Esophagus muscularis mucosa (tissue), 4 donors: Measurements from ENCODE around the gene MYOM3.

ENCODE experiments used
- EP300 ChIP-seq: sonication (generic); formaldehyde crosslinking; IDR thresholded peaks from one replicate; pipeline ENCODE4 v1.6.1; 2017; ENCODE audit warnings: antibody characterized with exemption
- POLR2A ChIP-seq: fragments of 450-650 bp; IDR thresholded peaks from one replicate; pipeline ENCODE4 v1.6.1; 2017; ENCODE audit warnings: antibody characterized with exemption, moderate library complexity, mild to moderate bottlenecking, low read depth
- POLR2AphosphoS5 ChIP-seq, 2 donors: sonication (generic); formaldehyde crosslinking; IDR thresholded peaks; one replicate each; pipeline ENCODE4 v1.6.1; 2017; ENCODE audit warnings: antibody characterized with exemption in 2 of 2
- TF ChIP-seq, protein P1 (sequence below), 3 experiments: fragments of 200-600 bp in 2 of 3; fragments of 450-650 bp in 1 of 3; sonication (generic) in 2 of 3; IDR thresholded peaks; one replicate each; pipeline ENCODE4 v1.5.1; 2017 to 2019; ENCODE audit warnings: antibody characterized with exemption in 3 of 3, mild to moderate bottlenecking in 2 of 3, moderate library complexity in 1 of 3

GRCh38 chr1:24111996-24112779, at the start of gene MYOM3:
- TF ChIP-seq, protein P1, sequence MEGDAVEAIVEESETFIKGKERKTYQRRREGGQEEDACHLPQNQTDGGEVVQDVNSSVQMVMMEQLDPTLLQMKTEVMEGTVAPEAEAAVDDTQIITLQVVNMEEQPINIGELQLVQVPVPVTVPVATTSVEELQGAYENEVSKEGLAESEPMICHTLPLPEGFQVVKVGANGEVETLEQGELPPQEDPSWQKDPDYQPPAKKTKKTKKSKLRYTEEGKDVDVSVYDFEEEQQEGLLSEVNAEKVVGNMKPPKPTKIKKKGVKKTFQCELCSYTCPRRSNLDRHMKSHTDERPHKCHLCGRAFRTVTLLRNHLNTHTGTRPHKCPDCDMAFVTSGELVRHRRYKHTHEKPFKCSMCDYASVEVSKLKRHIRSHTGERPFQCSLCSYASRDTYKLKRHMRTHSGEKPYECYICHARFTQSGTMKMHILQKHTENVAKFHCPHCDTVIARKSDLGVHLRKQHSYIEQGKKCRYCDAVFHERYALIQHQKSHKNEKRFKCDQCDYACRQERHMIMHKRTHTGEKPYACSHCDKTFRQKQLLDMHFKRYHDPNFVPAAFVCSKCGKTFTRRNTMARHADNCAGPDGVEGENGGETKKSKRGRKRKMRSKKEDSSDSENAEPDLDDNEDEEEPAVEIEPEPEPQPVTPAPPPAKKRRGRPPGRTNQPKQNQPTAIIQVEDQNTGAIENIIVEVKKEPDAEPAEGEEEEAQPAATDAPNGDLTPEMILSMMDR (IDR thresholded peaks at IDR 0.05): peak; percentile 67 to 86 (median 75)
- peak in 1 of 2 donors; percentile 44 for TF ChIP-seq POLR2AphosphoS5 (IDR thresholded peaks at IDR 0.05)
- no peak for TF ChIP-seq POLR2A
- no peak for TF ChIP-seq EP300
